HG02798 (cell line): ENCODE data around the gene ULK3.

ENCODE experiments used
- ATAC-seq: cut with Tn5 transposase; IDR thresholded peaks from one replicate; pipeline ENCODE4 v1.9.1; 2021; ENCODE audit warnings: mild to moderate bottlenecking; ENCODE audit not compliant: unreplicated experiment, poor library complexity

ULK3 gene

DNA sequence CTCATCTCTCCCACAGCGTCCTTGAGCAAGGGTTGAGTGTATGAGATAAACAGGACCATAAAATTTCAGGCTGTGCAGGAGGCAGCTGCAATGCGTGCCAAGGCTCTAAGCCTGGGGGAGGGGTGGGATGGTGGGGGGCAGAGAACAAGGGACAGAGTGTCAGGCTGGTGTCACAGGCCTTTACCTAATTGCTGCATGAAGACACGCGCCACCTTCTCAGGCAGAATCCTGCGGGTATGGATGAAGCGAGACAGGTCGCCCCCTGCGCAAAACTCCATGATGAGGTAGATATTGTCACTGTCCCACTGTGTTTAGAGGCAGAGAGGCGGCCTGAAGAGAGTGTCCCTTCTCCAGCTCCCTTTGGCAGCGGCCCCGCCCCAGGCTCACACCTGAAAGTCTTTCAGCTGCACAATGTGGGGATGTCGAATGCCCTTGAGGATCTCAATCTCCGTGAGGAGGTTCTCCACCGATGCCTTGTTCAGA is 1.0 kb downstream of the ULK3 start:
- no peak for ATAC-seq

DNA sequence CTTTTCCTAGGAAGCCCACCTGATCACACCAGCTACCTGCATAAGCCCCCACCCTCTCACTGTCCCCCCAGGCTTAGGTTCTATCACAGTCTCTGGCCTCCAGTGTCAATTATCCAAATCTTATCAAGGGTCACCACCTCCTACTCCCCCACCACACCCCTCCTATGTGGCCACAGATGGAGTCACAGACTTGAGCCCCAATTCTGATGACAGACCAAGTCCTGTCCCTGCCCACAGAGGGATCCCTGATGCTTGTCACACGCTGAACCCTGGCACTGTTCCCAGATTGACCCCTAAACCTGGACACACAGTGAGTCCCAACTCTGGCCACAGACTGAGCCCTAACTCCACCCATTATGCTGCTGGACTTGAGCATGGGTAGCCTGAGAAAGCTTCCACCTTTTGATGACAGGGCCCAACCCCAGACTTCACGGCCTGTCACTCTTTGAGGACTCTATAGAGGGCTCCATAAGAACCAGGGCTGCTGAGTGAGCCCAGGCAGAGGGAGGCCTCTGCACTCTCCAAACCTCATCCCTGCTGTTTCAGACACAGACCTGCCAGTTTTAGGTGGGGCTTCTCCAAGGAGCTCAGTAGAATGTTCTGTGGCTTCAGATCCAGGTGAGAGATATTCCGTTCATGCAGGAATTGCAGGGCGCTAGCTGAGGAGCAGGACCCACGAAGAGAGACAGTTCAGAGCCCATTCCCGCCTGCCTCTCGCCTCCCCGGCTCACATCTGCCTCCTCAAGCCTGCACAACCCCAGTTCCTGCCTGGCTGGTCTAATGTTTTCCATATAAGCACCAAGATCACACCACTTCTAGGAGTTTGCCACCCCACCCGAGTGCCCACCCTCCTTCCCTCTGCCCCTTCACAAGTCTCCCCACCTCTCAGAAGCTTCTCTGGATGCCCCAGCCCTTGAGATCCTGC is 1.8 kb downstream of the ULK3 start:
- no peak for ATAC-seq

DNA sequence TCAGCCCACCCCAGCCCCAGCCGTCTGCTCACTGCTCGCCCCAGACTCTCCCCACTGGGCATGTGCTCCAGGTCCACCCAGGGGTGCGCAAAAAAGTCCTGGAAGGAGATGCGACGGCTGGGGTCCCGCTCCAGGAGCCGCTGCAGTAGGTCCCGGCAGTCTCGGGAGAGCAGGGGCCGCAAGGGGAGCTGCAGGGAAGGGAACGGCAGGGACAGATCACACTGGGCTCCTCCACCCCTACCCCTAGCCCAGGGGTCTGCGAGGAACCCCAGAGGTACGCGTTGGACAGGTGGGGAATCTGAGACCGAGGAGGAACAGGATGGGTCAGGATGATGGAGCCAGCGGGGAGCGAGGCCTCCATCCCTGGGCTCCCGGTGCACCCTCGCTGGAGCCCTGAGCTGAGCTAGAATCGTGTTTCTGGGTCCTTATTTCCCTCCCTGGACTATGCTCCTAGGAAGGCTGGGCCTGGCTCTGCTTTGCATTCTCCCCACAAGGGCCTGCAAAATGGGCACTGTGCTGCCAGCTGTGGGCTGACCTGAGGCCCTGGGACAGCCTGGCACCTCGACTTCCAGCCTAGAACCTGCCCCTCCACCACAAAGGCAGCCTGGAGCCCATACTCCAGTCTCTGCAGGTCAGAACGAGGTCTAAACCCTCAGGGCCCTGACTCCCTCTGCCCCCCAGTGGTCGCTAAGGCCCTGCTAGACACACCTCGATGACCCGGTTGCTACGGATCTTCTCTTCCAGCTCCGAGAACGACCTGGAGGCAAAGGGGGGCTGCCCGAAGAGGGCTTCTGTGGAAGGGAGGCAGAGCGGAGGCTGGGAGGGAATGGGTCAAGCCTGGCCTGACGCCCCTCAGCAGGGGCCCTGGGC is 3.2 kb downstream of the ULK3 start:
- ATAC-seq: no peak

DNA sequence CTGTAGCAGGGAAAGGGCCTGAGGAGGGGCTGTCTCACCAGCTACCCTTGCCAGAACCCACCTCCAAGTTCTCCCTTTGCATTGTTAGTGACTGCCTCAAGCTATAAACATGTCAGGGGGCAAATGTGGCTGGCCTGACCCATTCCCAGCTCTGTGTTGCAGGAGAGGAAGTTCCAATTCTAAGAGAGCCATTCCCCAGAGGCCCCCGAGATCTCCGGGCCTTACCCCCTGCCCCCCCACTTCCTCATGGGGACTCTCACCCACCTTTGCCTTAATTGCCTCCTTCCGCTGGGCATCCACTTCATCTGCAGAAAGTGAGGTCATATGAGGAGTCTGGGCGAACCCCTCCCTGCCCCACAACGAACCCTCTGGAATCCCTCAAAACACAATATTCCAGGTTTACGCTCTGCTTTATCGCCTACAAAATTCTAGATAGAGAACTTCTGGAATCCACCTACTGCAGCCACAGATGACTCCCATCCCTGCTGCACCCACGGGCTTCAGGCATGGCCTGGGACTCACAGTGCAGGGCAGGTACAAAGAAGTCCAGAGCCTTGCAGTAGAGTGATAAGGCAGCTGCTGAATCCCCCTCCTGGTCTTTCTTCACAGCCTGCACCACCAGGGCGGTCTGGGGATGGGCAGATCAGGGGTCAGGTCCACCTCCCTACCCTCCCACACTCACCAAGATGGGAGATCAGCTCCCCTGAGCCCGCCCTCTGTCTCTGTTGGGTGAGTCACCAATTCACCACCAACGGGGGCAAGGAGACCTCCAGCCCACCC is 4.0 kb downstream of the ULK3 start:
- no peak for ATAC-seq

DNA sequence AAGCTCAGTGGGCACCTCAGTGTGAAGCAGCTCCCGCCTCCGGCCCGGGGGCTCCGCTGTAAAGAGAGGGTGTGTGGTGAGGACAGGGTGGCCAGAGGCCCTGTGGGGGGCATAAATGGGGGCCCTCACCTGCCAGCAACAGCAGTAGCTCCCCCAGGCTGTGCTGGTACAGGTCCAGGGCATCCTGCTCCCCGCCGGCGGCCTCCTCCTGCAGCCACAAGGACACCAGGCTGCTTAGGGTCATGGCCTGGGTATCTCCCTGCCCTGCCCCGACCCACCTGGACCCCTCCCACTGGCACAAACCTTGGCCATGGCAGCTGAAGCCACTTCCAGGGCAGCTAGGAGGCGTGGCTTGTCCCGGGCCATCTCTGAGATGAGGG is 4.8 kb downstream of the ULK3 start:
- ATAC-seq: no peak

DNA sequence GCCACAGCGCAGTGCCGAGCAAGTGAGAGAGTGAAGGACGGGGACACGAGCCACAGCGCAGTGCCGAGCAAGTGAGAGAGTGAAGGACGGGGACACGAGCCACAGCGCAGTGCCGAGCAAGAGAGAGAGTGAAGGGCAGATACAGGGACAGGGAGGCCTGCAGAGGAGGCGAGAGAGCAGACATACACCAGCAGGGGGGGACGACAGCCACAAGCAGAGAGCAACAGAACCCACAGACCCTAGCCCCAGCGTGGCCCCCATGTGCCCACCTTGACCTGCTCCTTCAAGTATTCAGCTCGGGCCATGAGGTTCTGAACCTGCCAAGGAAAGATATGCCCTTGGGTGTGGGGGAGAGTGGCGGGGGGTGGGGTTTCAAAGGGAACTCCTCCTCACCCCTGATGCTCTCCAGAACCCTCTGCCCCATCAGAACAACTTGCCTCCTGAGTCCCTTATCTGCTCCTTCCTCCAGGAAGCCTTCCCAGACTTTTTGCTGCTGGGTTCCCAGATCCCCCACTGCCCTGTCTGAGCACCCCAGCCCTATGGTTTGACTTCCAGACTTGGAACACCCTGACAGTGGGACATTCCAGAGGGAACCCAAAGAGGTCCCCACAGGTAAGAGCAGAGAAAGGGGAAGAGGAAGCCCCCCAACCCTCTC is 5.3 kb downstream of the ULK3 start:
- ATAC-seq: no peak

DNA sequence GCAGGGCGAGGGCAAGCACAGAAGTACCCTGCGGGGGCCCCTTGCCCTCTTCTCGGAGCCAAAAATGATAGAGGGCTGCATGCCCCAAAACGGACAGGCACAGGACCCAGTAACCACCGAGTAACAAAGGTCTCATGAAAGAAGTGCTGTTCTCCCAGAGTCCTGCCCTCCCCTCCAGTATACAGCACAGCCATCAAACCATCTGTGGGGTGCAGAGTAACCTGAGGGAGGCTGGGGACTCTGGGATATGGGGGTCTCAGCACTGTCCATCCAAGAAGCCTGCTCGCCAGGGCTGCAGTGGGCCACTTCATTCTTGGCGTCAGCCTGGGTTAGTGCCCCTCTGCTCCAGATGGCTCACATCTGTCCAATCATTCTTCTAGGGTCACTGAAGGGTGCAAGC is 6.1 kb downstream of the ULK3 start:
- no peak for ATAC-seq

DNA sequence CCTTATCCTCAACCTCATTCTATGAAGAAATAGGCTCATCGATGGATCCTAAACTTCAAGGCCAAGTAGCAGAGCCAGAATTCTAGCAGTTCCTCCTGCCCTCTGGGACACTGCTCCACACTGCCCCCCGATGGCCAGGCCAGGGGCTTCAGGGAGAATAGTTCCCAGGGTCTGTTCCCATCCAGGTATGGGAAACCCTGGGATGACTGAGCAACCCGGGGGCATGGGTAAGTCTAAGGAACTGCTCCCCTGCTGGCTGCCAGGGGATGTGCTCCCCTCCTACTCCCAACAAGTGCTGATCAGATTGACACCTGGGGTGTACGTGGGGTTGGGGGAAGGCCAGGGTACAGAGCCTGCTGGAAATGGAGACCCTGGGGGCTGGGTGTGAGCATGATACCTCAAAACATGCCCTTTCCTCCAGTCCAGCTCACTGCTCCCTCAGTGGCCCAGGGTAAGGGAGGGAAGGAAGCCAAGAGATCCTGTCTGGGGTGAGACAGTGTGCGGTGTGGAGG is 7.6 kb downstream of the ULK3 start:
- no peak for ATAC-seq

DNA sequence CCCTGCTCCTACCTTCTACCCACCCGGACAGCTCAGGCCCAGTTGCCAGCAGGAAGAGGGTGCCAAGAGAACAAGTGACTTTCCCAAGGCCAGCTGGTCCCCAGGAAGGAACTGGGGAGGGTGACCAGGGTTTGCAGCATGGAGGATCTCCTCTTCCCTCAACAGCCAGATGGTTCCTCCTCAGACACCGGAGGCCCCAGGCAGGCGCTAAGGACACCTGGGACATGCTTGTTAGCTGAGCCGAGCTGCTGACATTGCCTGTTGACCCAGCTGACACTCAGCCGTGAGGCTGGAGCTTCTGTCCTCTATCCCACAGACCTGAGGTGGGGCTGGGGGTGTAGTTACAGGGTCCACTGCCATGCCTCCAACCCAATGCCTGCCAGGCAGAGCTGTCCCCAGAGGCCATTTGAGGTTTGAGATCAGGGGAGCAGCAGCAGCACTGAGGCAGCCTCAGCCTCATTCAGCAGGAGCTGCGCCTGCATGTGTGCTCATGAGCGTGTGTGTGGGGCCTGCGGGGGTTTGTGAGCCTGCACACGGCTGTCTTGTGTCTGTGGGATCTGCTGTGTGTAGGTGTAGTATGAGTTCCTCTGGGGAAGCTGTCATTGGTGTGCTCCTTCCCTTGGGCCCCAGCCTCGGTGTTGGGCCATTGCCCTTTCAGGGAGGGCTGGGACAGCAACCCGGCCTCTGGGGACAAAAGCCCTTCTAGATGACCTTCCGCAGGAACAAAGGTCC is 9.4 kb downstream of the ULK3 start:
- ATAC-seq: no peak

DNA sequence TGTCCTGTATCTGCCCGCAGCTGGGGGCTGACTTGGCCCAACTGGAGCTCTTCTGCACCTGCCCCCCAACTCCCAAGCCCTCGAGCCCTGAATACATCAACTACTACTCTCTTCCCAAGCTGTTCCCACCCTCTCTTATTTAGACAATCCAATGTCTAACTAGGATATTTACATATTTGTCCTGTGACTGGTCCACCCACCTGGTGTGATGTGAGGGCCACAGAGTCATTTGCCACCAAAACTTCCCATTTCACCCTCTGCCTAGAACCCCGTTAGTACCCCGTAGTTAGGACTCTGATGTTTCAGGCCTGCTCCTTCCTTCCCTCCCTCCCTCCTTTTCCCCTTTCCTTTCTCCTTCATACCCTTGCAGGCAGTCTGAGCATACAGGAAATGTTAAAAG is 10.1 kb downstream of the ULK3 start:
- no peak for ATAC-seq

DNA sequence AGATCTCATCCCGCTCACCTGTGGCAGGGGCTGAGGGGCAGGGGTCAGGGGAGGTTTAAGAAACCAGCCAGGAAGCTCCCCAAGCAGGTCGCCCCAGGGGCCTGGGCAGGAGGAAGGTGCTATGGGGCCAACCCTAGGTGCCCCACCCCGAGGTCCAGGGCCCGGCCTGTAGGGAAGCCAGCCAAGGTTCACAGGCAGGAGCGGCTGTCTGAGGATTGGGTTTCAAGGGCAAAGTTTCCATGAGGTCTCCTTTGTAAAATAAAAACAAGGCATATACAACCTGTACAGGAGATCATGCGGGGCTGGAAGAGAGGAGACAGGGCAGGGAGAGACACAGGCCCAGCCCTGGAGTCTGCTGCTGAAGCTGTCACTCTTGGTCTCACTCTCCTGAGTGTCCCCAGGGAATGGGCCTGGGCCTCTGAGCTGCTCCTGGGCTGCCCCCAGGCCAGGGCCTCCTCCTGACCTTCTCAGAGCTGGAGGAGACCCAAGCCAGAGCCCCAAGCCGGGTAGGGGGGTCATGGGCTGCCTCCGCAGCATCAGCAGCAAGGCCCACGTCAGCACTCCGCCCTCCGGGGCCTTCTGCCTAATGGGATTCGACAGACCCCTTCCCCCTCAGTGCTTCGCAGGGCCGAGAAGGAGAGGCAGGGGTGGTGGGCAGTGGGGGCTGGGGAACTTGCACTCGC is 11.0 kb downstream of the ULK3 start:
- no peak for ATAC-seq

DNA sequence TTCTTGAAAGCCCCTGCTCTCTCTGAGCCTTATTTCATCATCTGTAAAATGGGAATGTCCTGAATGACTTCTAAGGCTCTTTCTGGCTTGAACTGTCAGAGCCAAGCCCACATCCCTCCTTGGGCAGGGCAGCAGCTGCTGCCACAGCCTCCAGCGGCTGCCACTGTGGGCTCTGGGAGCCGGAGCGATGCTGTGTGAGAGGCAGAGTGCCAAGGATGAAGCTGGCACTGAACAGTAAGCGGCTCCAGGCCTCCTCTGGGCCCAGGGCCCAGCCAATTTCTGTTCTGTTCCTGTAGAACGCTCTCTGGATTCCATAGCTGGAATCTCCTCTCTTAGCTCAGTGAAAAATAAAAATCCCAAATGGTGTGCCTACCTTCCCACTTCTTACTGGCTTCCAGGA is 12.1 kb downstream of the ULK3 start:
- no peak for ATAC-seq

DNA sequence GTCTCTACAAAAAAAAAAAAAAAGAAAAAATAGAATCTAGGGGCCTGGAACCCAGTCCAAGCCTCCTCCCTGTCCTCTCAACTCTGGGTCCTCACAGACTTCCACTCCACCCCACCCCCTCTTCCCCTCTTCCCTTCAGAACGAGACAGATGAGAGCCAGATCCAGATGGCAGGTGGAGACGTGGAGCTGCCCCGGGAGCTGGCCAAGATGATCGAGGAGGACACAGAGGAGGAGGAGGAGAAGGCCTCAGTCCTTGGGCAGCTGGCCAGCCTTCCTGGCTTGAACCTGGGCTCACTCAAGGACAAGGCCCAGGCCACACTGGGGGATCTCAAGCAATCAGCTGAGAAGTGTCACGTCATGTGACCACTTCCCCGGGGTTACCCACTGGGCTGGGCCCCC is 13.0 kb downstream of the ULK3 start:
- ATAC-seq: no peak

DNA sequence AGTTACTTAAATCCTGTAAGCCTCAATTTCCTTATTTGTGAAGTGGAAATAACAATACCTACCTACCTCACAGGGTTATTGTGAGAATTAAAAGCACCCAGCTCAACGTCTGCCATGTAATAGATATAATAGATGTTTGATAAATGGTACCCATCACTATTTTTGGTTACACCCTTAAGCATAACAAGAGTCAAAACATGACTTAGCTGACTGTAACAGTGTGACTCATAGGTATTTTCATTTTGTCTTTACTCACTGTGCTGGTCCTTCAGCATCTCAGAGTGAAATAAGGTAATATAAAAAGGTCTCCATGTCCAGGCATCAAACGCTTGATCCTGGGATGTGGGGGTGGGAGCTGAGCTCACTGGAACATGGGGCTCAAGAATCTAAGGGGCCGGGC is 13.5 kb downstream of the ULK3 start:
- ATAC-seq: no peak

DNA sequence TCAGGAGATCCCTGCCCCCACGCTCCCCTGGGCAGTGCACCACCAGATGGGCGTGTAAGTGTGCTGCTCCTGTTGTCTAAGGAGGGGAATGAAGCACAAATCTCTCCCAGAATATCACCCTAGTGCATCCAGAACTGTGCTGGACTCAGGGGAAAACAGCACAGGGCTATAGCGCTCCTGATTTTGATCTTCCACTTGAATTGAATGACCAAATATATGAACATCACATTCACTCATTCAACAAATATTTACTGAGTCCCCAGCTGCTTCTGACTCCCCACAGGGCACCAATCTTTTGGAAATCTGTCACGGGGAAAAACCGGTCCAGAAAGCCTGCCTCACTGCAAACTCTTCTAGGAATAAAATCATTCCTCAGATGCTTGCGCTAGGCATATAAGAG is 14.1 kb downstream of the ULK3 start:
- no peak for ATAC-seq

DNA sequence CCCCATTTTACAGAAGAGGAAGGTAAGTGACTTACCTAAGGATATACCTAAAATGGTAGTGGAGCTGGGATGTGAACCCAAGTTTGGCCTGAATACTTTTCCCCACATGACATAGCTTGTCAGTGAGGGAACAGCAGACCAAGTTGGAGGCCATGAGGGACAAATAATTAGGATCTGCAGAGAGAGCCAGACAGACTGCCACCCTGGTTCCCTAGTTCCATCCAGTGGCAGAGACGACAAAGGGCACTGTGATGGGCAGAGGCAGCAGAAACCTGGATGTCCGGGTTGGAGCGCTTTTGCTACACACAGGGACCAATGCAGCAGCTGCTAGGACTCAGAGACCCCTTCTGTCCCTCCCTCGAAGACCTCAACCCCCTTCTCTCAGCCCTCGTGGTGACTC is 15.3 kb downstream of the ULK3 start:
- no peak for ATAC-seq

DNA sequence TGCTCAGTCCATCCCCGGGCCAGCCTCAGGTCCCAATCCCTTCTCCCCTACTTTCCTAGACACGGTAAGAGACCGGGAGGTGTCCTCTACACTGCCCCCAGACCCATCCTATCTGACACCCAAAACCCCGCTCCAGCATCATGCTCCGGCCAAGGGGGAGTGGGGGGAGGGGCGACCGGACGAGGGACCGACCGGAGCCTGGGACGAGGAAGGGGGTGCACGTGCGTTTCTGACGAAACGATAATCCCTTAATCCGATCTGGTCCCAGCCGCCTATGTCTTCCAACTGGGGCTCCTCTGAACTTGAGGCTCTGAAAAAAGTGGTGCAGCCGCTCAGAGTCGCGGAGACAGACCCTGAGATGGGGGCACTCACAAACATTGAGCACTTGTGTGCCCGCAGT is 16.0 kb downstream of the ULK3 start:
- no peak for ATAC-seq

DNA sequence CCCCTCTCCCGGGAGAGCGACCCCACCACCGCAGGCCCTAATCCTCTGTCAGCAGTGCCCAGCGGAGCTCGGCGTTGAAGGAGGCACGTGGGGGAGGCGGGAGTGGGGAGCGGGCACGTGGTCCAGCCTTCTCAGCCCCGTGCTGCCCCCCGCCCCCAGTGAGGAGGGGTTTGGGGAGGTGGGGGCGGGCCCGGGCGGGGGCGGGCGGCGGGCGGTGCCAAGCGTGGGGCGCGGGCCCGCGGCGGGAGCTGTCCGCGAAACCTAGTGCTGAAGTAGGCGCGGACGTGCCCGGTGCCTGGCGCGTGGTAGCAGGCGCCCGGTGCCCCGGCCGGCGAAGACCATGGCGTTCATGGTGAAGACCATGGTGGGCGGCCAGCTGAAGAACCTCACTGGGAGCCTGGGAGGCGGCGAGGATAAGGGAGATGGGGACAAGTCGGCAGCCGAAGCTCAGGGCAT is 16.6 kb downstream of the ULK3 start, which contains the start of gene CPLX3:
Gene CPLX3 (plus strand): TSS at position 264 of the 456 bp plus-strand sequence. CDS start 77 bp downstream, at position 341.
- ATAC-seq: no peak
